GM19193 (cell line): ENCODE results near the gene VWA8.

Experiments
- POLR2A ChIP-seq: IDR thresholded peaks from 4 replicates; pipeline ENCODE4 v1.6.1; 2011; ENCODE audit not compliant: insufficient read depth, insufficient read length; ENCODE audit errors: extremely low read depth

VWA8 gene

GRCh38 chr13:41614671-41615527, 346.0 kb downstream of the VWA8 start:
- TF ChIP-seq POLR2A = no peak

- no peak for TF ChIP-seq POLR2A
These were observed 346.8 kb downstream of the VWA8 start for GRCh38 chr13:41613984-41614661.

GRCh38 chr13:41613471-41613870, 347.4 kb downstream of the VWA8 start:
- TF ChIP-seq POLR2A = no peak

GRCh38 chr13:41611385-41611784, 349.5 kb downstream of the VWA8 start:
- no peak for TF ChIP-seq POLR2A

DNA sequence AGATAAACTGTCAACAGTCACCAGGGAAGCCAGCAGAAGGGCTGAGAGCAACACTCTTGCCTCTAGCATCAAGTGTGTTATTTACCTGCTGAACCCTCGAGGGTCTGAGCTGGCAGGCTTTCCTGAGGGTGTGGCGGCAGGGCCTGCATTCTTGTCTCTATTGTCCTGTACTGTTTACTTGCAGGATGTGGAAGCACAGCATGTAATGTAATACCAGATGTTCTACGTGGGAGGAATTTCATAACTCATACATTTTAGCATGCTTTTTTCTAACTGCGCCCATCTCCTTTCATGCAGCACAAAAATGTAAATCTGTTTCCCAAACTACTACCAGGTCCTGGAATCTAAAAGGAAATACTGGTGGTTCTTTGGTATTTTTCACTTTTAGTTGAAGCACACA, 350.5 kb downstream of the VWA8 start:
- no peak for TF ChIP-seq POLR2A

DNA sequence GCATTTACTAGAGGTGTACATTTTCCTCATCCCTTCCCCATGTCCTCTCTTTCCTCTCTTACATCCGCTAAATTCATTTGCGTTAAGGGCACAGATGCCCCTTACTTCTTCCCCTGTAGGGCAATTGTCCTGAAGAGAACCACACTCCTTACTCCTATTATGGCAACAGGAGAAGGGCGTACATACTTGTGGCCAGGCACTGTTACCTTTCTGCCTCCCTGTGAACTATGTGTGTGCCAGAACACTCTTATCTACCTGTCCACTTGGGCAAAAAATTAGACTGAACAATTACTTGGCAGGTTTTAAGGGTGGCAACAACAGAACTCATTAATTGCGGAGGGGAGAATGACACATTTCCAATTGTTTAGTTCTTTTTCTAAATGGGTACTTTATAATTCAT, 351.1 kb downstream of the VWA8 start:
- no peak for TF ChIP-seq POLR2A

DNA sequence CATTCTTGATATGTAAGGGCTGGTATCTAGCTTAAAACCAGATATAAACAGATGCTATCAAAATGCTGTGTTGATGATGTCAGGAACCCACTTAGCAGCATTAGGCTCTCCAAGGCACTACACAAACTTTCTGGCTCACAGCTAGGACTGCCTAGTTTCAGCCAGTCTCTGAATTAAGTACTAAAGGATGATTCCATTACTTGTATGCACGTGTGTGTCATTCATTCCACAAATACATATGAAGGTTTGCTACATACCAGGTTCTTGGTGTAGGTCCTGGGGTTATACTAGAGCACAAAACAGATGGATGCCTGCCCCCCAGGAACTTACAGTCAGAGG, 352.1 kb downstream of the VWA8 start:
- TF ChIP-seq POLR2A = no peak

- no peak for TF ChIP-seq POLR2A
These were observed 352.6 kb downstream of the VWA8 start for GRCh38 chr13:41608111-41608838.

DNA sequence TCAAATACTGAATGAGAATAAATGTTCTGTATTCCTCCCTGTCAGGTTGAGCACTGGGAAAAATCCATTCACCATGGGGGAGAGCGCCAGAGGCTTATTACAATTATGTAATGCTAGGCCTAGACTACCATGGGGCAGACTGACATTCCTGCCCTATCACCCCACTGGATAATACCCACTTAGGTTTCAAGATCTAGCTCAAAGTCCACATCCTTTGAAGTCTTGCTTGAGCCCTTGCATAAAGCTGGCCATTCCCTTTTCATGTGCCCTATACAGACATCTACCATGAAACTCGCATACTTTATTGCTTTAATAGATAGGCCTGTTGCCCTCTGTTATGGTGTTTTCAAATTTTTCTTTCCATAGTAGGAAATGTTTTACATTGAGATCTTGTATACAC, 354.3 kb downstream of the VWA8 start:
- no peak for TF ChIP-seq POLR2A

DNA sequence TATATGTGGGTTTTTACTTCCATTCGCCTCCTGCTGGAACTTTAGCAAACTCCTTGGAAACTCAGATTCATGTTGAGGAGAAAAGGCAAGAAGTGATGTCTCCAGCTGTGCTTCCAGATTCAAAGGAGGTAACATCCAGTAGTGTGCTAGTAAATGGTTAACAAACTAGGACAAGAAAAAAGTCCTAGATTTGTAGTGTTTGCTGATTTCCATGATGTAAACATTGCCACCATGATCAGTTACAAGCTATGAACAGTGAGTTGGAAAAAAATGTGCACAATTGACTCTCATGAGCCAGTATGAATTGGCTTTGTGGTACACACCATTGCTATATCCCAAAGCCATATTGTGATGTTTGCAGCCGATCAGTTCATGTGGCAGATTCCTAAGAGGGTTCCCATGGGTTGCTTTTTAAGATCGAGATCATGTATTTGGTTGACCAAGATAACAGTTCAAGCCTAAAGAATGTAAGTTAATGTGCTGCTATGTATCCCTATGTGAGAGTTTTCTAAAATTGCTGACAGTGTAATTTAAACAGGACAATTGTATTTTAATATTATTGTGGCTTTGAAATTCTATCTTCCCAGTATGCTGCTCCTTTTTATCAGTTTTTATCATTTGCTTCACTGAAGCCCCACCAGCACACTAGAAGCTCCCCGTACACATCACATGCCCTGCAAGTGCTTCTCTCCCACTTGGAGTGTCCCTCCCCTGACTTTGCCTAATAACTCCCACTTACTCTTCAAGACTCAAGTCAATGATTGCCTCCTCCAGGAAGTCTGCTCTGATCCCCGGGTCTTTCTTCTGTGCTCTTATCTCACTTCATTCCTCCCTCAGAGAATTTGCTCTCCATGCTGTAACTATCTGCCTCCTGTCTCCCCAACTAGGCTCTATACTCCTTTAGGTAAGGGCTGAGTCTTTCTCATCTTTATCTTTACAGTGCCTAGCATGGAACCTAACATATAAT, 355.3 kb downstream of the VWA8 start:
- no peak for TF ChIP-seq POLR2A

DNA sequence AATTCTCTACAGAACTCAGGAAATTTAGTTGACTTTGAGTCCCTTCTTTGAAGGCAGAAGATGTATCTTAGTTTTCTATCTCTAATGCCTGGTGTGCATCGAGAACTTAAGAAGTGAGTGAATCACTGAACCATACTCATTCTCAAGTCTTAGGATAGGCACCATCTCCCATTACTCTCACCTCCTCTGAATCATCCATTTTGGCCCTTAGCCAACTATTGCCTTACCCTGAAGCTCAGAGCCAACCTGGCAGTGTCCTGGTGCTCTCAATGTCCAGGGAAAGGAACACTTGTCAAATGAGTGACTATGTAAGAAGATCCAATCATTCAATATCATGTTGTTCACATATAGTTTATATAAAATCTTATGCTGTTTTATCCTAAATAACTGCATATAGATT, 357.0 kb downstream of the VWA8 start:
- TF ChIP-seq POLR2A = no peak

GRCh38 chr13:41601718-41602445, 359.0 kb downstream of the VWA8 start:
- no peak for TF ChIP-seq POLR2A

GRCh38 chr13:41599619-41600018, 361.3 kb downstream of the VWA8 start:
- TF ChIP-seq POLR2A = no peak

DNA sequence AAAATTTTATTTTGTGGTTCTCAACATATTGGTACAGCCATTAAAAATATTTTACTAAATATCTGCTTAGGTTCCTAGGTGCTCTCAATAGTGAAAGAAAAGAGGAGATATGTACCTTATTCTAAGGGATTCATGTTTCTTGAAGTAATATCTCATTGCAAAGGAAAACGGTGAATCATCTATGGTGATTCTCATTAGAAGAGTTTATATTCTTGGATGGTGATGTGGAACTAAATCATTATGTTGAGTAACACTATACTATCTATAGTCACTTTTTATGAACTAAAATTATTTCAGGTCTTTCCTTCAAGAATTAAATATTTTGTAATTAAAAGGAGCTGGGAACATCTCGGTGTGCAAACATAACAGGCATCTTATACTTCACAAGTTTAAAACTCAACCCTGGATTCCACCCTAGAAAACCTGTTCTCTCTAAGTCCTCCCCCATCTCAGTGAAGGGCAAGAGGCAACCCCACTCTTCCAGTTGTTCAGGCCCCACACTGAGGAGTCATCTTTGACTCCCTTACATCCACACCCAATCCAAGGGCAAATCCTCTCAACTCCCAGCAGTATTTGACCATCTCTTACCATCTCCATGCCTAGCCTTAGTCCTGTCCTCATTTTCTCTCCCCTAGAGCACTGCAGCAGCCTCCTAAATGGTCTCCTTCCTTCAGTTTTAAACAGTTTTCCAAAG, 363.4 kb downstream of the VWA8 start:
- TF ChIP-seq POLR2A = no peak

DNA sequence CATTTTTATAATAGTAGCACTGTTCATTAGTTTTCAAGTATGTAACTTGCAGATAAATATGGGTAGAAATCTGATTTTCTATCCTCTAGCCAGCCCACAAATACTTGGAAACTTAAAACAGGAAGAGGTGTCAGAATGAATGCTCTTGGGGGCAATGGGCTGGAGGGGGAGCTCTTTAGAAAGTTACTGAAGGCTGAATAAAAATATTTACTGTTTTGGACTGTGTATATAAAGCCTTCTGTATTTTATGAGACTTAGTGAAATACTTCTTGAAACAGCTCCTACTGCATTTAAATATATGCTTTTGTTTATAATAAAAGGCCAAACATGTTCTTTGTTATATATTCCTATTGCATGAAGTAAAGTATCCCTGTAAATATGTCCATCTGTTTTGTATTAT, 364.7 kb downstream of the VWA8 start:
- TF ChIP-seq POLR2A = no peak
